SK-N-SH (cell line): ENCODE measurements around the gene CXADR. TPM values are rescaled to one million over a fixed set of nuclear protein-coding genes. Genes with fewer than 3 reads are reported as not detected.

Source experiments
- CTCF ChIA-PET: fragments of 300-600, 350-600 bp; formaldehyde crosslinking; extraction: SDS; loops from one replicate; lab custom pipeline; 2021; lab: Yijun Ruan, JAX
- POLR2A ChIA-PET: fragments of 350-600 bp; sonication (Branson Sonifier 250); formaldehyde crosslinking; extraction: SDS; loops from one replicate; lab custom pipeline; 2020; ENCODE audit warnings: antibody characterized with exemption, inconsistent platforms; lab: Yijun Ruan, JAX
- DNase-seq: peaks from one replicate; pipeline ENCODE4 v3.0.0; 2012
- H2AFZ ChIP-seq: fragments of 200-600 bp; sonication (generic); 2 replicates; pipeline ENCODE4 v1.8.1; 2016; ENCODE audit warnings: antibody characterized with exemption, mild to moderate bottlenecking, low read depth
- H3F3A ChIP-seq: fragments of 200-600 bp; sonication (generic); replicated peaks from 2 replicates; pipeline ENCODE3; 2016; ENCODE audit warnings: antibody characterized with exemption, mild to moderate bottlenecking; ENCODE audit not compliant: insufficient read depth
- H3K27ac ChIP-seq, 2 experiments: fragments of 200-500 bp in 1 of 2; fragments of 200-600 bp in 1 of 2; sonication (Bioruptor generic) in 1 of 2; sonication (generic), shearing (Covaris generic) in 1 of 2; 2 replicates each; pipeline versions ENCODE4 v1.5.1 to v1.6.1; 2014 to 2016; ENCODE audit warnings: low read depth in 2 of 2, inconsistent platforms in 1 of 2, low read length in 1 of 2, mild to moderate bottlenecking in 1 of 2, mixed read lengths in 1 of 2
- H3K27me3 ChIP-seq: fragments of 200-600 bp; sonication (generic), shearing (Covaris generic); 2 replicates; pipeline ENCODE4 v1.6.1; 2016; ENCODE audit warnings: mixed run types; ENCODE audit not compliant: insufficient read depth
- H3K36me3 ChIP-seq, 2 experiments: fragments of 200-500 bp in 1 of 2; fragments of 200-600 bp in 1 of 2; sonication (Bioruptor generic) in 1 of 2; sonication (generic) in 1 of 2; replicated peaks in 1 of 2; 2 replicates each; pipeline versions ENCODE3 to v1.5.1; 2014 to 2016; ENCODE audit warnings: low read length in 1 of 2, mild to moderate bottlenecking in 1 of 2; ENCODE audit not compliant: insufficient read depth in 2 of 2, control insufficient read depth in 1 of 2
- H3K4me1 ChIP-seq, 2 experiments: fragments of 200-500 bp in 1 of 2; fragments of 200-600 bp in 1 of 2; sonication (Bioruptor generic) in 1 of 2; sonication (generic), shearing (Covaris generic) in 1 of 2; 2 replicates each; pipeline versions ENCODE4 v1.5.1 to v1.6.1; 2014 to 2016; ENCODE audit warnings: low read depth in 1 of 2, low read length in 1 of 2, mixed run types in 1 of 2; ENCODE audit not compliant: insufficient read depth in 2 of 2, control insufficient read depth in 1 of 2
- H3K4me2 ChIP-seq: fragments of 200-600 bp; sonication (generic), shearing (Covaris generic); 2 replicates; pipeline ENCODE4 v1.6.1; 2017; ENCODE audit warnings: mixed run types
- H3K4me3 ChIP-seq, 2 experiments: fragments of 200-500 bp in 1 of 2; fragments of 200-600 bp in 1 of 2; sonication (Bioruptor generic) in 1 of 2; sonication (generic), shearing (Covaris generic) in 1 of 2; 2 replicates each; pipeline versions ENCODE4 v1.5.1 to v1.8.1; 2014 to 2016; ENCODE audit warnings: low read depth in 2 of 2, inconsistent platforms in 1 of 2, low read length in 1 of 2, mild to moderate bottlenecking in 1 of 2, mixed read lengths in 1 of 2, moderate library complexity in 1 of 2
- H3K79me2 ChIP-seq: fragments of 200-600 bp; sonication (generic); 2 replicates; pipeline ENCODE4 v1.8.1; 2017; ENCODE audit warnings: mild to moderate bottlenecking; ENCODE audit not compliant: insufficient read depth
- H3K9ac ChIP-seq: fragments of 200-600 bp; sonication (generic); 2 replicates; pipeline ENCODE4 v1.6.1; 2017; ENCODE audit warnings: mixed run types
- H3K9me2 ChIP-seq: fragments of 200-600 bp; sonication (generic); 2 replicates; pipeline ENCODE4 v1.6.1; 2017; ENCODE audit warnings: mixed run types
- H3K9me3 ChIP-seq: fragments of 200-600 bp; sonication (generic); 2 replicates; pipeline ENCODE4 v1.6.1; 2017; ENCODE audit warnings: mixed run types, mild to moderate bottlenecking, moderate library complexity
- H4K20me1 ChIP-seq: fragments of 200-600 bp; sonication (generic); 2 replicates; pipeline ENCODE4 v1.6.1; 2017; ENCODE audit warnings: mild to moderate bottlenecking, mixed run types; ENCODE audit not compliant: insufficient read depth
- EP300 ChIP-seq, 2 experiments: IDR thresholded peaks; 2 replicates each; pipeline versions ENCODE4 v1.4.0 to v1.6.1; 2012; ENCODE audit warnings: borderline replicate concordance in 1 of 2, low read depth in 1 of 2, low read length in 1 of 2
- GABPA ChIP-seq: IDR thresholded peaks from 2 replicates; pipeline ENCODE4 v1.4.0; 2012; ENCODE audit warnings: low read depth, mild to moderate bottlenecking
- IRF3 ChIP-seq: fragments of 150-350 bp; IDR thresholded peaks from 2 replicates; pipeline ENCODE4 v1.6.1; 2016; ENCODE audit warnings: mild to moderate bottlenecking, low read depth, low read length
- NFIC ChIP-seq: IDR thresholded peaks from 2 replicates; pipeline ENCODE4 v1.4.0; 2012; ENCODE audit warnings: borderline replicate concordance
- REST ChIP-seq: IDR thresholded peaks from 2 replicates; pipeline ENCODE4 v1.6.1; 2012; ENCODE audit warnings: mild to moderate bottlenecking, low read depth, low read length, moderate library complexity
- RFX5 ChIP-seq: IDR thresholded peaks from 2 replicates; pipeline ENCODE4 v1.6.1; 2012; ENCODE audit warnings: mild to moderate bottlenecking, improper control_type of control experiment, low read length
- TAF1 ChIP-seq: IDR thresholded peaks from 2 replicates; pipeline ENCODE4 v1.6.1; 2012; ENCODE audit warnings: low read depth, mild to moderate bottlenecking, low read length, moderate library complexity, borderline replicate concordance
- YY1 ChIP-seq: IDR thresholded peaks from 2 replicates; pipeline ENCODE4 v1.4.0; 2012; ENCODE audit warnings: low read depth, mild to moderate bottlenecking
- ZBTB33 ChIP-seq: IDR thresholded peaks from 2 replicates; pipeline ENCODE4 v1.4.0; 2012; ENCODE audit warnings: low read depth, borderline replicate concordance
- WGBS: methylation state at CpG from one replicate; pipeline ENCODE4 v1.1.6; 2017; ENCODE audit warnings: low lambda C conversion rate; 5-methylcytosine and 5-hydroxymethylcytosine counted together
- polyA plus RNA-seq, 3 experiments: library from polyadenylated mRNA; depleted of rRNA; stranded (reverse); fragments of >200 nt; gene quantifications; 2 replicates each; pipeline ENCODE4 v1.2.3, GENCODE V29; 2012

Gene CXADR
- polyA plus RNA-seq, 1 of the 3 experiments (the other 2 are of a cell fraction) = 1.1 TPM

- no peak for TF ChIP-seq REST
- no peak for TF ChIP-seq ZBTB33
- no peak for TF ChIP-seq NFIC
- TF ChIP-seq EP300 (IDR thresholded peaks at IDR 0.05; ENCODE audit: borderline replicate concordance in 1 of 2, low read depth in 1 of 2, low read length in 1 of 2) = no peak
- TF ChIP-seq RFX5 = no peak
- no peak for TF ChIP-seq GABPA
These were observed 65.3 kb downstream of the CXADR start (continued) for GRCh38 chr21:17578162-17578561.

GRCh38 chr21:17578876-17579275, 66.0 kb downstream of the CXADR start:
- Histone ChIP-seq H3K36me3 (no peaks in the 10 kb centered on the region), H3K4me3 (no peak overlapping the region), H3K79me2 (no peaks in the 10 kb centered on the region), H3K9ac (no peak overlapping the region), H3K4me2 (no peak overlapping the region), H2AFZ (no peak overlapping the region), H4K20me1 (no peaks in the 10 kb centered on the region), H3K27me3 (no peaks in the 10 kb centered on the region), H3K27ac (no peak overlapping the region), H3K4me1 (no peaks in the 10 kb centered on the region), H3K9me2 (no peaks in the 10 kb centered on the region), H3F3A (no peaks in the 10 kb centered on the region), H3K9me3 (no peaks in the 10 kb centered on the region)
- CTCF ChIA-PET = interaction anchor here (1.3 kb wide), 1 partner anchor 192 kb away, joined by 5 read pairs; no protein-coding TSS in a partner anchor
- TF ChIP-seq EP300 (IDR thresholded peaks at IDR 0.05; ENCODE audit: borderline replicate concordance in 1 of 2, low read depth in 1 of 2, low read length in 1 of 2) (no peak), ZBTB33 (no peak), YY1 (no peak), TAF1 (no peak), IRF3 (no peak), RFX5 (no peak)
- WGBS = 86% methylated on average over 2 of the region's 2 CpGs
- POLR2A ChIA-PET = no interaction called here
- DNase-seq = no peak
